NT2/D1 (cell line): ENCODE measurements around the gene HMG20B.

Experiments
- SUZ12 ChIP-seq: IDR thresholded peaks from 2 replicates; pipeline ENCODE4 v1.6.1; 2011; ENCODE audit not compliant: insufficient read length, insufficient read depth; ENCODE audit errors: extremely low read depth
- YY1 ChIP-seq: IDR thresholded peaks from 2 replicates; pipeline ENCODE4 v1.6.1; 2011; ENCODE audit not compliant: insufficient read length, insufficient read depth
- ZNF274 ChIP-seq: IDR thresholded peaks from 2 replicates; pipeline ENCODE4 v1.6.1; 2011; ENCODE audit warnings: mild to moderate bottlenecking, low read depth, low read length

DNA sequence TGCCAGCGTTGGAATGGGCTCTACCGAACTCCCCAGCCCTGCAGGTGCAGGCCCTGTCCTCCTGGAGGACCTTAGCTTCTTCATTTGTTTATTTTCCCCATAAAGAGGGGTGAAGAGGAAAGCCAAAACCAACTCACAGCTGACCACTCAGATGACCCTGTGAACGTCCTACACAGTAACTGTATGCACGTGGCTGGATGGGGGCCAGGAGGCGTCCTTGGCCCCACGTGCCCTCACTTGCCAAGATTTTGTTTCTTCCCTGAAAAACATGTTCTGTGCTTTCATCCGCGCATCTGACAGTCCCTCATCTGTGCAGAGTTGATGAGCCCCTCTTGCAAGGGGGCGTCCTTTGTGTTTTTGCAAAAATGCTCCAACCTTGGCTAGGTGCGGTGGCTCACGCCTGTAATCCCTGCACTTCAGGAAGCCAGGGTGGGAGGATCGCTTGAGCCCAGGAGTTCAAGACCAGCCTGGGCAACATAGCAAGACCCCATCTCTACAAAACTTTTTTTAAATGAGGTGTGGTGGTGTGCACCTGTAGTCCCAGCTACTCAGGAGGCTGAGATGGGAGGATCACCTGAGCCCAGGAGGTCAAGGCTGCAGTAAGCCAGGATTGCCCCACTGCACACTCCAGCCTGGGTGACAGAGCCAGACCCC, 39.1 kb upstream of the HMG20B start:
- TF ChIP-seq ZNF274 (no peak), SUZ12 (no peak), YY1 (no peak)
